HEK293 (cell line): ENCODE measurements around the gene CORO1C.

Source experiments
- EGR2 ChIP-seq: fragments of 450-650 bp; formaldehyde crosslinking; IDR thresholded peaks from 2 replicates; pipeline ENCODE4 v1.5.1; 2016; ENCODE audit warnings: low read depth, missing biosample characterization, missing genetic modification characterization
- ELK4 ChIP-seq: IDR thresholded peaks from 2 replicates; pipeline ENCODE4 v1.6.1; 2011; ENCODE audit warnings: mild to moderate bottlenecking, low read depth, low read length, borderline replicate concordance
- HOXA7 ChIP-seq: sonication (generic); formaldehyde crosslinking; IDR thresholded peaks from 2 replicates; pipeline ENCODE4 v1.8.1; 2022; ENCODE audit warnings: missing genetic modification reagents, borderline replicate concordance
- IKZF3 ChIP-seq: fragments of 450-650 bp; IDR thresholded peaks from 2 replicates; pipeline ENCODE4 v1.5.0; 2018; ENCODE audit warnings: missing biosample characterization, mild to moderate bottlenecking, missing genetic modification characterization, moderate library complexity
- KLF16 ChIP-seq: fragments of 450-650 bp; formaldehyde crosslinking; IDR thresholded peaks from 2 replicates; pipeline ENCODE4 v1.5.1; 2017; ENCODE audit warnings: missing biosample characterization, missing genetic modification characterization
- OVOL3 ChIP-seq: fragments of 450-650 bp; formaldehyde crosslinking; IDR thresholded peaks from 2 replicates; pipeline ENCODE4 v1.5.1; 2016; ENCODE audit warnings: missing biosample characterization, missing genetic modification characterization
- PRDM1 ChIP-seq: fragments of 450-650 bp; formaldehyde crosslinking; IDR thresholded peaks from 2 replicates; pipeline ENCODE4; 2016; ENCODE audit warnings: missing biosample characterization, missing genetic modification characterization
- PRDM4 ChIP-seq: fragments of 450-650 bp; formaldehyde crosslinking; IDR thresholded peaks from 2 replicates; pipeline ENCODE4 v1.5.1; 2017; ENCODE audit warnings: missing biosample characterization, missing genetic modification characterization
- ZBTB1 ChIP-seq: fragments of 450-650 bp; formaldehyde crosslinking; IDR thresholded peaks from 2 replicates; pipeline ENCODE4 v1.5.1; 2016; ENCODE audit warnings: missing biosample characterization, missing genetic modification characterization
- ZBTB8A ChIP-seq: fragments of 450-650 bp; formaldehyde crosslinking; IDR thresholded peaks from 2 replicates; pipeline ENCODE4 v1.5.1; 2016; ENCODE audit warnings: missing biosample characterization, missing genetic modification characterization
- ZEB2 ChIP-seq: fragments of 450-650 bp; formaldehyde crosslinking; IDR thresholded peaks from 2 replicates; pipeline ENCODE4 v1.5.1; 2016; ENCODE audit warnings: missing biosample characterization, missing genetic modification characterization
- ZFHX2 ChIP-seq: fragments of 450-650 bp; formaldehyde crosslinking; conservative IDR thresholded peaks from 2 replicates; pipeline ENCODE4 v1.5.1; 2016; ENCODE audit warnings: missing biosample characterization, missing genetic modification characterization
- ZFP3 ChIP-seq: fragments of 450-650 bp; formaldehyde crosslinking; IDR thresholded peaks from 2 replicates; pipeline ENCODE4 v1.5.1; 2016; ENCODE audit warnings: low read depth, missing biosample characterization, missing genetic modification characterization
- ZFP69B ChIP-seq: fragments of 450-650 bp; formaldehyde crosslinking; IDR thresholded peaks from 2 replicates; pipeline ENCODE4 v1.5.1; 2016; ENCODE audit warnings: missing biosample characterization, missing genetic modification characterization
- ZNF121 ChIP-seq: fragments of 450-650 bp; formaldehyde crosslinking; IDR thresholded peaks from 2 replicates; pipeline ENCODE4 v1.5.1; 2016; ENCODE audit warnings: missing biosample characterization, missing genetic modification characterization
- ZNF157 ChIP-seq: fragments of 450-650 bp; formaldehyde crosslinking; IDR thresholded peaks from 2 replicates; pipeline ENCODE4 v1.5.1; 2016; ENCODE audit warnings: missing biosample characterization, missing genetic modification characterization
- ZNF174 ChIP-seq: fragments of 450-650 bp; formaldehyde crosslinking; IDR thresholded peaks from 2 replicates; pipeline ENCODE4 v1.5.0; 2017; ENCODE audit warnings: missing biosample characterization, mild to moderate bottlenecking, missing genetic modification characterization
- ZNF23 ChIP-seq: fragments of 450-650 bp; formaldehyde crosslinking; IDR thresholded peaks from 2 replicates; pipeline ENCODE4 v1.5.1; 2016; ENCODE audit warnings: missing biosample characterization, missing genetic modification characterization, borderline replicate concordance
- ZNF239 ChIP-seq: fragments of 450-650 bp; formaldehyde crosslinking; IDR thresholded peaks from 2 replicates; pipeline ENCODE4 v1.5.1; 2016; ENCODE audit warnings: missing biosample characterization, missing genetic modification characterization
- ZNF280C ChIP-seq: fragments of 450-650 bp; formaldehyde crosslinking; IDR thresholded peaks from 2 replicates; pipeline ENCODE4 v1.5.1; 2016; ENCODE audit warnings: missing biosample characterization, missing genetic modification characterization
- ZNF324 ChIP-seq: fragments of 450-650 bp; formaldehyde crosslinking; IDR thresholded peaks from 2 replicates; pipeline ENCODE4 v1.5.1; 2016; ENCODE audit warnings: missing biosample characterization, missing genetic modification characterization
- ZNF423 ChIP-seq: fragments of 450-650 bp; formaldehyde crosslinking; IDR thresholded peaks from 2 replicates; pipeline ENCODE4 v1.5.1; 2016; ENCODE audit warnings: missing biosample characterization, missing genetic modification characterization
- ZNF449 ChIP-seq: fragments of 450-650 bp; formaldehyde crosslinking; IDR thresholded peaks from 2 replicates; pipeline ENCODE4 v1.5.1; 2017; ENCODE audit warnings: missing biosample characterization, mild to moderate bottlenecking, missing genetic modification characterization, moderate library complexity
- ZNF548 ChIP-seq: fragments of 450-650 bp; formaldehyde crosslinking; IDR thresholded peaks from 2 replicates; pipeline ENCODE4 v1.5.1; 2016; ENCODE audit warnings: missing biosample characterization, missing genetic modification characterization
- ZNF555 ChIP-seq: fragments of 450-650 bp; formaldehyde crosslinking; conservative IDR thresholded peaks from 2 replicates; pipeline ENCODE4 v1.5.1; 2017; ENCODE audit warnings: missing biosample characterization, mild to moderate bottlenecking, missing genetic modification characterization, inconsistent platforms
- ZNF585B ChIP-seq: fragments of 450-650 bp; formaldehyde crosslinking; IDR thresholded peaks from 2 replicates; pipeline ENCODE4 v1.5.1; 2016; ENCODE audit warnings: missing biosample characterization, missing genetic modification characterization
- ZNF645 ChIP-seq: fragments of 450-650 bp; formaldehyde crosslinking; IDR thresholded peaks from 2 replicates; pipeline ENCODE4; 2016; ENCODE audit warnings: missing biosample characterization, missing genetic modification characterization
- ZNF658 ChIP-seq: fragments of 450-650 bp; formaldehyde crosslinking; IDR thresholded peaks from 2 replicates; pipeline ENCODE4; 2016; ENCODE audit warnings: missing biosample characterization, missing genetic modification characterization
- ZNF664 ChIP-seq: fragments of 450-650 bp; formaldehyde crosslinking; IDR thresholded peaks from 2 replicates; pipeline ENCODE4 v1.5.1; 2016; ENCODE audit warnings: missing biosample characterization, missing genetic modification characterization
- ZNF776 ChIP-seq: fragments of 450-650 bp; formaldehyde crosslinking; IDR thresholded peaks from 2 replicates; pipeline ENCODE4 v1.5.0; 2017; ENCODE audit warnings: missing biosample characterization, missing genetic modification characterization, borderline replicate concordance
- ZNF785 ChIP-seq: fragments of 450-650 bp; formaldehyde crosslinking; IDR thresholded peaks from 2 replicates; pipeline ENCODE4 v1.5.1; 2016; ENCODE audit warnings: missing biosample characterization, missing genetic modification characterization
- ZSCAN4 ChIP-seq: fragments of 450-650 bp; formaldehyde crosslinking; IDR thresholded peaks from 2 replicates; pipeline ENCODE4 v1.5.1; 2017; ENCODE audit warnings: missing biosample characterization, missing genetic modification characterization

The CORO1C gene

GRCh38 chr12:108605690-108606406 lies 125.5 kb downstream of the CORO1C start (continued):
- no peak for TF ChIP-seq ZNF280C (tag by site-specific recombination)
- no peak for TF ChIP-seq KLF16
- TF ChIP-seq ZNF548: no peak
- no peak for TF ChIP-seq ZNF174
- TF ChIP-seq ZBTB1 (tag by site-specific recombination): no peak
- no peak for TF ChIP-seq ZNF239 (tag by site-specific recombination)
- TF ChIP-seq ZEB2 (tag by site-specific recombination): no peak
- TF ChIP-seq ZNF555: no peak
- TF ChIP-seq ZNF585B (tag by site-specific recombination): no peak
- TF ChIP-seq OVOL3 (tag by site-specific recombination): no peak
- TF ChIP-seq HOXA7 (CRISPR knock-in tag): no peak
- TF ChIP-seq ZNF423 (tag by site-specific recombination): no peak
- TF ChIP-seq ZNF645: peak; percentile 58; the same call in 1 of the 2 replicates
- TF ChIP-seq ZNF324 (tag by site-specific recombination): no peak
- TF ChIP-seq ZNF776 (tag by site-specific recombination): 0 out of 2 replicates have a peak, but pooled peaks have one; percentile 41
- no peak for TF ChIP-seq ZNF121
- no peak for TF ChIP-seq ZNF664
- TF ChIP-seq PRDM4 (tag by site-specific recombination): no peak
- no peak for TF ChIP-seq ZNF23 (tag by site-specific recombination)
- no peak for TF ChIP-seq IKZF3 (tag by site-specific recombination)
- TF ChIP-seq ZBTB8A (tag by site-specific recombination): no peak
- peak; percentile 97 for TF ChIP-seq ZFHX2
- no peak for TF ChIP-seq ZFP69B (tag by site-specific recombination)
- no peak for TF ChIP-seq PRDM1 (tag by site-specific recombination)
- TF ChIP-seq ZNF157 (tag by site-specific recombination): peak; percentile 31; the same call in 1 of the 2 replicates
- no peak for TF ChIP-seq ZSCAN4
- TF ChIP-seq ZNF449 (tag by site-specific recombination): no peak
- TF ChIP-seq ELK4: no peak
- peak; percentile 79; the same call in 1 of the 2 replicates for TF ChIP-seq ZNF785 (tag by site-specific recombination)
- peak; percentile 52; the same call in 1 of the 2 replicates for TF ChIP-seq ZNF658 (tag by site-specific recombination)
- TF ChIP-seq ZFP3 (tag by site-specific recombination): 0 out of 2 replicates have a peak, but pooled peaks have one; percentile 6
- TF ChIP-seq EGR2 (tag by site-specific recombination): peak; percentile 99
